Neural cell (in vitro differentiated cells): ENCODE measurements around the gene SESN1. TPM values are rescaled to one million over a fixed set of nuclear protein-coding genes. Genes with fewer than 3 reads are reported as not detected.

ENCODE experiments used
- H2AFZ ChIP-seq: fragments of 200-600, 300-800 bp; sonication (generic), shearing (Covaris generic); 2 replicates; pipeline ENCODE4 v1.6.0; 2014; ENCODE audit warnings: low read depth, mild to moderate bottlenecking, antibody characterized with exemption, low read length, moderate library complexity
- H3F3A ChIP-seq: fragments of 200-600 bp; shearing (Covaris generic); 2 replicates; pipeline ENCODE4 v1.6.1; 2016; ENCODE audit warnings: mild to moderate bottlenecking, moderate library complexity, mixed read lengths, antibody characterized with exemption, low read length; ENCODE audit not compliant: insufficient read depth, poor library complexity, severe bottlenecking
- H3K27ac ChIP-seq: fragments of 200-600, 300-800 bp; sonication (generic), shearing (Covaris generic); 2 replicates; pipeline ENCODE4 v1.5.1; 2014; ENCODE audit warnings: mild to moderate bottlenecking, low read length, moderate library complexity
- H3K27me3 ChIP-seq: fragments of 300-800, 200-600 bp; sonication (generic), shearing (Covaris generic); 2 replicates; pipeline ENCODE4 v1.6.0; 2014; ENCODE audit warnings: mild to moderate bottlenecking, low read depth, low read length, moderate library complexity; ENCODE audit not compliant: insufficient read depth
- H3K36me3 ChIP-seq: fragments of 300-800, 200-600 bp; sonication (generic), shearing (Covaris generic); 2 replicates; pipeline ENCODE4 v1.5.1; 2014; ENCODE audit warnings: mild to moderate bottlenecking, antibody characterized with exemption, low read length, moderate library complexity; ENCODE audit not compliant: insufficient read depth
- H3K4me2 ChIP-seq: fragments of 300-800, 200-600 bp; sonication (generic), shearing (Covaris generic); 2 replicates; pipeline ENCODE4 v1.6.0; 2014; ENCODE audit warnings: mild to moderate bottlenecking, low read length
- H3K4me3 ChIP-seq: fragments of 300-800, 200-600 bp; sonication (generic), shearing (Covaris generic); 2 replicates; pipeline ENCODE4 v1.5.1; 2014; ENCODE audit warnings: mild to moderate bottlenecking, low read length, moderate library complexity
- H3K79me2 ChIP-seq: fragments of 200-600 bp; shearing (Covaris generic); replicated peaks from 2 replicates; pipeline ENCODE4 v1.6.0; 2014; ENCODE audit warnings: mild to moderate bottlenecking, low read length, moderate library complexity; ENCODE audit not compliant: insufficient read depth
- H3K9ac ChIP-seq: fragments of 300-800, 200-600 bp; sonication (generic), shearing (Covaris generic); 2 replicates; pipeline ENCODE4 v1.6.1; 2016; ENCODE audit warnings: mild to moderate bottlenecking, low read length, mixed read lengths
- H3K9me2 ChIP-seq: fragments of 200-600 bp; shearing (Covaris generic); 2 replicates; pipeline ENCODE4 v1.6.1; 2016; ENCODE audit warnings: mild to moderate bottlenecking, low read length, mixed read lengths; ENCODE audit not compliant: insufficient read depth
- H3K9me3 ChIP-seq: fragments of 200-600, 300-800 bp; sonication (generic), shearing (Covaris generic); 2 replicates; pipeline ENCODE4 v1.6.1; 2016; ENCODE audit warnings: mild to moderate bottlenecking, mixed run types, low read length, moderate library complexity, mixed read lengths
- H4K20me1 ChIP-seq: fragments of 200-600 bp; shearing (Covaris generic); 2 replicates; pipeline ENCODE4 v1.6.1; 2016; ENCODE audit warnings: mild to moderate bottlenecking, mixed run types; ENCODE audit not compliant: insufficient read depth
- EP300 ChIP-seq: fragments of 450-650 bp; conservative IDR thresholded peaks from 2 replicates; pipeline ENCODE4 v1.6.1; 2014; ENCODE audit warnings: antibody characterized with exemption, mild to moderate bottlenecking, moderate library complexity; ENCODE audit not compliant: poor library complexity, severe bottlenecking
- EZH2 ChIP-seq: fragments of 200-600, 300-800 bp; shearing (Covaris generic), sonication (generic); IDR thresholded peaks from 2 replicates; pipeline ENCODE4 v1.6.1; 2014; ENCODE audit warnings: antibody characterized with exemption, low read length, borderline replicate concordance, mild to moderate bottlenecking; ENCODE audit not compliant: insufficient read depth, poor library complexity, severe bottlenecking
- MXI1 ChIP-seq: fragments of 450-650 bp; conservative IDR thresholded peaks from 2 replicates; pipeline ENCODE4 v1.6.1; 2014; ENCODE audit warnings: antibody characterized with exemption, mild to moderate bottlenecking; ENCODE audit not compliant: poor library complexity, severe bottlenecking
- POLR2AphosphoS5 ChIP-seq: IDR thresholded peaks from 2 replicates; pipeline ENCODE4 v1.6.1; 2012
- RAD21 ChIP-seq: fragments of 450-650 bp; conservative IDR thresholded peaks from 2 replicates; pipeline ENCODE4 v1.6.1; 2014; ENCODE audit warnings: antibody characterized with exemption, mild to moderate bottlenecking, moderate library complexity
- SMC3 ChIP-seq: fragments of 450-650 bp; conservative IDR thresholded peaks from 2 replicates; pipeline ENCODE4 v1.6.1; 2014; ENCODE audit warnings: antibody characterized with exemption, mild to moderate bottlenecking, moderate library complexity; ENCODE audit not compliant: poor library complexity
- TAF1 ChIP-seq: IDR thresholded peaks from 2 replicates; pipeline ENCODE4 v1.6.1; 2012; ENCODE audit warnings: low read depth
- polyA plus RNA-seq: library from polyadenylated mRNA; depleted of rRNA; stranded (reverse); fragments of >200 nt; gene quantifications from 2 replicates; pipeline ENCODE4 v1.2.3, GENCODE V29; 2014
- TF ChIP-seq, protein P1 (sequence below): fragments of 450-650 bp; IDR thresholded peaks from 2 replicates; pipeline ENCODE4 v1.5.1; 2014; ENCODE audit warnings: antibody characterized with exemption, mild to moderate bottlenecking, moderate library complexity; ENCODE audit not compliant: poor library complexity, severe bottlenecking
- TF ChIP-seq, protein P2 (sequence below): IDR thresholded peaks from 2 replicates; pipeline ENCODE4 v1.6.1; 2012; ENCODE audit warnings: borderline replicate concordance

Gene SESN1
- polyA plus RNA-seq, 1 donor from 2014 or later, result 46.4 TPM

DNA sequence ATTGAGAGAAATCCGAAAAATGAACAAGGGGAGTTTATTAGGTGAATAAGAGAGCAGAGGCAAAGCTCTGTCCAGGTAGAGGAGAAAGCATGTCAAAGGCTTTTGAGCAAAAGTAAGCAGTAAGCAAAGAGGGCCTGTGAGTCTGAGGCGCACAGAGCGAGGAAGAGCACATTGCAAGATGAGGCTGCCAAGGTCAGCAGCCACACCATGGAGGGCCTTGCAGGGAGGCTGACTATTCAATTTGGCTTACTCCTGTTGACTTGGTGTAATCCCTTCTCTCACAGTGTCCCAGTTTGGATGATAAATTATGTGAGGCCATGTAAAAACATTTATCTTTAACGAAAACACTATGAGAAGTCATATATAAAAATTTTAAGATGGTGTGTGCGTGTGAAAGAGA lies 32.4 kb downstream of the SESN1 start:
- Histone ChIP-seq H3F3A (no peaks in the 10 kb centered on the region), H3K4me2 (no peak overlapping the region), H3K9me2 (no peaks in the 10 kb centered on the region), H2AFZ (no peak overlapping the region), H3K9ac (no peak overlapping the region), H3K4me3 (no peak overlapping the region), H3K27me3 (no peaks in the 10 kb centered on the region), H4K20me1 (no peaks in the 10 kb centered on the region), H3K79me2 (peaks cover 3% of the 10 kb centered on the region), H3K27ac (no peak overlapping the region), H3K36me3 (no peaks in the 10 kb centered on the region), H3K9me3 (no peaks in the 10 kb centered on the region)
- TF ChIP-seq EZH2 (no peak), MXI1 (no peak), RAD21 (no peak), EP300 (no peak), SMC3 (no peak), TAF1 (no peak), POLR2AphosphoS5 (no peak)
- TF ChIP-seq, protein P1, sequence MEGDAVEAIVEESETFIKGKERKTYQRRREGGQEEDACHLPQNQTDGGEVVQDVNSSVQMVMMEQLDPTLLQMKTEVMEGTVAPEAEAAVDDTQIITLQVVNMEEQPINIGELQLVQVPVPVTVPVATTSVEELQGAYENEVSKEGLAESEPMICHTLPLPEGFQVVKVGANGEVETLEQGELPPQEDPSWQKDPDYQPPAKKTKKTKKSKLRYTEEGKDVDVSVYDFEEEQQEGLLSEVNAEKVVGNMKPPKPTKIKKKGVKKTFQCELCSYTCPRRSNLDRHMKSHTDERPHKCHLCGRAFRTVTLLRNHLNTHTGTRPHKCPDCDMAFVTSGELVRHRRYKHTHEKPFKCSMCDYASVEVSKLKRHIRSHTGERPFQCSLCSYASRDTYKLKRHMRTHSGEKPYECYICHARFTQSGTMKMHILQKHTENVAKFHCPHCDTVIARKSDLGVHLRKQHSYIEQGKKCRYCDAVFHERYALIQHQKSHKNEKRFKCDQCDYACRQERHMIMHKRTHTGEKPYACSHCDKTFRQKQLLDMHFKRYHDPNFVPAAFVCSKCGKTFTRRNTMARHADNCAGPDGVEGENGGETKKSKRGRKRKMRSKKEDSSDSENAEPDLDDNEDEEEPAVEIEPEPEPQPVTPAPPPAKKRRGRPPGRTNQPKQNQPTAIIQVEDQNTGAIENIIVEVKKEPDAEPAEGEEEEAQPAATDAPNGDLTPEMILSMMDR, result no peak
- TF ChIP-seq, protein P2, sequence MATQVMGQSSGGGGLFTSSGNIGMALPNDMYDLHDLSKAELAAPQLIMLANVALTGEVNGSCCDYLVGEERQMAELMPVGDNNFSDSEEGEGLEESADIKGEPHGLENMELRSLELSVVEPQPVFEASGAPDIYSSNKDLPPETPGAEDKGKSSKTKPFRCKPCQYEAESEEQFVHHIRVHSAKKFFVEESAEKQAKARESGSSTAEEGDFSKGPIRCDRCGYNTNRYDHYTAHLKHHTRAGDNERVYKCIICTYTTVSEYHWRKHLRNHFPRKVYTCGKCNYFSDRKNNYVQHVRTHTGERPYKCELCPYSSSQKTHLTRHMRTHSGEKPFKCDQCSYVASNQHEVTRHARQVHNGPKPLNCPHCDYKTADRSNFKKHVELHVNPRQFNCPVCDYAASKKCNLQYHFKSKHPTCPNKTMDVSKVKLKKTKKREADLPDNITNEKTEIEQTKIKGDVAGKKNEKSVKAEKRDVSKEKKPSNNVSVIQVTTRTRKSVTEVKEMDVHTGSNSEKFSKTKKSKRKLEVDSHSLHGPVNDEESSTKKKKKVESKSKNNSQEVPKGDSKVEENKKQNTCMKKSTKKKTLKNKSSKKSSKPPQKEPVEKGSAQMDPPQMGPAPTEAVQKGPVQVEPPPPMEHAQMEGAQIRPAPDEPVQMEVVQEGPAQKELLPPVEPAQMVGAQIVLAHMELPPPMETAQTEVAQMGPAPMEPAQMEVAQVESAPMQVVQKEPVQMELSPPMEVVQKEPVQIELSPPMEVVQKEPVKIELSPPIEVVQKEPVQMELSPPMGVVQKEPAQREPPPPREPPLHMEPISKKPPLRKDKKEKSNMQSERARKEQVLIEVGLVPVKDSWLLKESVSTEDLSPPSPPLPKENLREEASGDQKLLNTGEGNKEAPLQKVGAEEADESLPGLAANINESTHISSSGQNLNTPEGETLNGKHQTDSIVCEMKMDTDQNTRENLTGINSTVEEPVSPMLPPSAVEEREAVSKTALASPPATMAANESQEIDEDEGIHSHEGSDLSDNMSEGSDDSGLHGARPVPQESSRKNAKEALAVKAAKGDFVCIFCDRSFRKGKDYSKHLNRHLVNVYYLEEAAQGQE, result no peak

DNA sequence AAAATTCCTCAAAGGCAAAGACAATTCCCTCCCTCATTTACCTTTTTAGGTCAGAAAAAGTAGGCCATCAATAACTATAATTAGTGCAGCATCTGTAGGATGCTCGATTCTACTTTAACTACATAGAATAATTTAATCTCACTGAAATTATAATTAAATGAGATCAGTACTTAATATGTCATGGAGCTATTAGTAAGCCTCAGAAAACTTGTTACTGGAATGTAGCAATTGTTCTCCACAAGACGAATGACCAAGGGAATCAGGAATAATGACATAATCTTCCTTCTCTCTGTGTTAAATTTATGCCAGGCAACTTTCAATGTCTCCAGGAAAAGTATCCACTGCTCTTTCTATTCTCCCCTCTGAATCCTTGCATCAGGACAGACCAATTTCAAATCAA lies 34.1 kb downstream of the SESN1 start:
- Histone ChIP-seq H2AFZ (no peak overlapping the region), H3F3A (no peaks in the 10 kb centered on the region), H3K27me3 (no peaks in the 10 kb centered on the region), H3K9ac (no peak overlapping the region), H3K79me2 (no peaks in the 10 kb centered on the region), H3K4me3 (no peak overlapping the region), H4K20me1 (no peaks in the 10 kb centered on the region), H3K27ac (no peak overlapping the region), H3K9me3 (no peaks in the 10 kb centered on the region), H3K36me3 (no peaks in the 10 kb centered on the region), H3K9me2 (no peaks in the 10 kb centered on the region), H3K4me2 (no peak overlapping the region)
- TF ChIP-seq, protein P2, result no peak
- no peak for TF ChIP-seq TAF1
